CD14-positive monocyte (primary cell): ENCODE results near the gene SLC13A3. TPM values are rescaled to one million over a fixed set of nuclear protein-coding genes. Genes with fewer than 3 reads are reported as not detected.

Source experiments
- DNase-seq, 3 donors: peaks; one replicate each; pipeline ENCODE4 v3.0.0-alpha.2; 2011 to 2022
- H2AFZ ChIP-seq: 2 replicates; pipeline ENCODE4 v1.6.0; 2012; ENCODE audit warnings: mild to moderate bottlenecking, low read depth, low read length, inconsistent platforms; ENCODE audit not compliant: insufficient read depth, poor library complexity, severe bottlenecking
- H3K27ac ChIP-seq, 2 donors: 1 replicate in 1 of 2; 2 replicates in 1 of 2; pipeline ENCODE4 v1.5.1; 2012 to 2013; ENCODE audit warnings: low read length in 2 of 2, control low read depth in 1 of 2, inconsistent platforms in 1 of 2, low read depth in 1 of 2, mild to moderate bottlenecking in 1 of 2
- H3K27me3 ChIP-seq, 2 donors: one replicate each; pipeline versions ENCODE4 v1.6.0 to v1.6.1; 2011 to 2013; ENCODE audit warnings: low read length in 2 of 2; ENCODE audit not compliant: control insufficient read depth in 2 of 2, insufficient read depth in 2 of 2
- H3K36me3 ChIP-seq, 2 donors: replicated peaks in 1 of 2; 1 replicate in 1 of 2; 2 replicates in 1 of 2; pipeline versions ENCODE4 v1.5.1 to v1.6.1; 2012 to 2013; ENCODE audit warnings: low read length in 2 of 2, control low read depth in 1 of 2, inconsistent platforms in 1 of 2, mild to moderate bottlenecking in 1 of 2; ENCODE audit not compliant: insufficient read depth in 2 of 2, control insufficient read depth in 1 of 2
- H3K4me1 ChIP-seq, 2 donors: 1 replicate in 1 of 2; 2 replicates in 1 of 2; pipeline versions ENCODE4 v1.5.1 to v1.6.1; 2012 to 2013; ENCODE audit warnings: low read length in 2 of 2, control low read depth in 1 of 2, inconsistent platforms in 1 of 2, mild to moderate bottlenecking in 1 of 2, moderate library complexity in 1 of 2; ENCODE audit not compliant: insufficient read depth in 2 of 2, control insufficient read depth in 1 of 2
- H3K4me2 ChIP-seq: replicated peaks from 2 replicates; pipeline ENCODE3; 2012; ENCODE audit warnings: low read length, moderate library complexity, mild to moderate bottlenecking; ENCODE audit not compliant: poor library complexity, severe bottlenecking; ENCODE audit errors: extremely low read depth
- H3K4me3 ChIP-seq, 3 experiments: fragments of 200-600 bp in 1 of 3; sonication (generic) in 1 of 3; replicated peaks in 1 of 3; 1 replicate in 2 of 3; 2 replicates in 1 of 3; pipeline ENCODE4 v1.5.1; 2011 to 2013; ENCODE audit warnings: low read length in 3 of 3, mild to moderate bottlenecking in 3 of 3, control low read depth in 2 of 3, low read depth in 2 of 3, inconsistent platforms in 1 of 3, moderate library complexity in 1 of 3
- H3K79me2 ChIP-seq: 2 replicates; pipeline ENCODE4 v1.6.0; 2012; ENCODE audit warnings: mild to moderate bottlenecking, control low read depth, inconsistent platforms, low read length, moderate library complexity; ENCODE audit not compliant: insufficient read depth
- H3K9ac ChIP-seq: 2 replicates; pipeline ENCODE4 v1.6.0; 2017; ENCODE audit warnings: low read length, mild to moderate bottlenecking; ENCODE audit not compliant: insufficient read depth, poor library complexity, severe bottlenecking
- H3K9me3 ChIP-seq, 2 donors: replicated peaks in 1 of 2; 1 replicate in 1 of 2; 2 replicates in 1 of 2; pipeline versions ENCODE4 v1.5.1 to v1.6.1; 2012 to 2013; ENCODE audit warnings: low read length in 2 of 2, control low read depth in 1 of 2; ENCODE audit not compliant: control insufficient read depth in 1 of 2, insufficient read depth in 1 of 2
- H4K20me1 ChIP-seq: 2 replicates; pipeline ENCODE4 v1.6.0; 2012; ENCODE audit warnings: mild to moderate bottlenecking, low read length, control low read depth, moderate library complexity; ENCODE audit not compliant: insufficient read depth
- H3K27ac Mint-ChIP-seq, 7 donors: one replicate each; pipeline ENCODE4 v1.8.0; 2020; ENCODE audit warnings: mild to moderate bottlenecking in 7 of 7, mixed read lengths in 7 of 7, moderate library complexity in 6 of 7, inconsistent platforms in 2 of 7
- H3K27me3 Mint-ChIP-seq, 3 donors: one replicate each; pipeline ENCODE4 v1.8.0; 2021 to 2022; ENCODE audit warnings: low read depth in 3 of 3, mild to moderate bottlenecking in 3 of 3, mixed read lengths in 3 of 3, moderate library complexity in 3 of 3, inconsistent platforms in 1 of 3
- H3K36me3 Mint-ChIP-seq, 2 donors: one replicate each; pipeline ENCODE4 v1.8.0; 2020; ENCODE audit warnings: mixed read lengths in 2 of 2, inconsistent platforms in 1 of 2, mild to moderate bottlenecking in 1 of 2
- H3K4me1 Mint-ChIP-seq: one replicate; pipeline ENCODE4 v1.8.0; 2020; ENCODE audit warnings: mild to moderate bottlenecking, mixed read lengths
- H3K4me3 Mint-ChIP-seq, 2 donors: one replicate each; pipeline ENCODE4 v1.8.0; 2020; ENCODE audit warnings: mild to moderate bottlenecking in 2 of 2, mixed read lengths in 2 of 2, moderate library complexity in 1 of 2
- H3K9me3 Mint-ChIP-seq, 7 donors: one replicate each; pipeline ENCODE4 v1.8.0; 2020 to 2022; ENCODE audit warnings: mixed read lengths in 7 of 7, mild to moderate bottlenecking in 6 of 7, moderate library complexity in 6 of 7, inconsistent platforms in 2 of 7
- CTCF ChIP-seq: fragments of 200-600 bp; IDR thresholded peaks from one replicate; pipeline ENCODE4 v1.8.0; 2022; ENCODE audit warnings: antibody characterized with exemption, mild to moderate bottlenecking
- WGBS: methylation state at CpG from one replicate; pipeline ENCODE4 v1.1.5; 2013; ENCODE audit warnings: missing lambda C conversion rate; ENCODE audit not compliant: insufficient coverage; 5-methylcytosine and 5-hydroxymethylcytosine counted together
- intact Hi-C, 2 donors: fragments of 100-400 bp; cut with micrococcal nuclease; formaldehyde crosslinking; loops; one replicate each; pipeline versions ENCODE4 v1.15.0 to v1.15.1; 2023
- polyA plus RNA-seq, 3 donors: library from polyadenylated mRNA; depleted of rRNA in 1 of 3; unstranded in 2 of 3; stranded (reverse) in 1 of 3; fragments of 300-500 nt in 2 of 3; fragments of >200 nt in 1 of 3; fragmentation: Illumina TruSeq in 2 of 3; gene quantifications; 1 replicate in 2 of 3; 2 replicates in 1 of 3; pipeline ENCODE4 v1.2.3, GENCODE V29; 2012 to 2021

SLC13A3 gene
- polyA plus RNA-seq, 3 donors = 0.04 TPM; not detected in 2

- H3K9ac ChIP-seq = no peak overlapping the region
- H3K27me3 Mint-ChIP-seq = peaks cover 1 to 12% (median 10%) of the 10 kb centered on the region in 3 donors
- peaks cover 0 to 2% of the 10 kb centered on the region in 2 donors for H3K27me3 ChIP-seq
- H3K4me1 Mint-ChIP-seq = no peaks in the 10 kb centered on the region
- no peak overlapping the region for H2AFZ ChIP-seq
- TF ChIP-seq CTCF = no peak
- no peak overlapping the region for H3K27ac ChIP-seq
- H3K9me3 Mint-ChIP-seq = peaks cover 0 to 2% (median 0%) of the 10 kb centered on the region in 7 donors
- no peaks in the 10 kb centered on the region for H3K4me1 ChIP-seq
- H3K4me3 Mint-ChIP-seq = no peak overlapping the region
- no peak overlapping the region for H3K27ac Mint-ChIP-seq
- H3K79me2 ChIP-seq = no peaks in the 10 kb centered on the region
- 100% methylated on average over 4 of the region's 8 CpGs for WGBS
- no peaks in the 10 kb centered on the region for H3K36me3 Mint-ChIP-seq
- H3K36me3 ChIP-seq = no peaks in the 10 kb centered on the region
- intact Hi-C loops = no loop called here
- no peak for DNase-seq
- H3K9me3 ChIP-seq = no peaks in the 10 kb centered on the region
- H3K4me2 ChIP-seq = no peak overlapping the region
- H4K20me1 ChIP-seq = no peaks in the 10 kb centered on the region
- no peak overlapping the region for H3K4me3 ChIP-seq
Measured at GRCh38 chr20:46595933-46596332, 55.3 kb downstream of the SLC13A3 start.

GRCh38 chr20:46594725-46595124 lies 56.5 kb downstream of the SLC13A3 start:
- Histone ChIP-seq H3K9me3 (no peaks in the 10 kb centered on the region), H3K36me3 (no peaks in the 10 kb centered on the region), H2AFZ (no peak overlapping the region), H4K20me1 (no peaks in the 10 kb centered on the region), H3K27ac (no peak overlapping the region), H3K27me3 (peaks cover 0 to 2% of the 10 kb centered on the region in 2 donors), H3K9ac (no peak overlapping the region), H3K4me2 (no peak overlapping the region), H3K79me2 (no peaks in the 10 kb centered on the region), H3K4me1 (no peaks in the 10 kb centered on the region), H3K4me3 (no peak overlapping the region)
- 80% methylated on average over 1 of the region's 2 CpGs for WGBS
- Mint-ChIP-seq H3K36me3 (no peaks in the 10 kb centered on the region), H3K4me3 (no peak overlapping the region), H3K27ac (no peak overlapping the region), H3K4me1 (no peaks in the 10 kb centered on the region), H3K27me3 (peaks cover 0 to 12% (median 8%) of the 10 kb centered on the region in 3 donors), H3K9me3 (no peaks in the 10 kb centered on the region)
- intact Hi-C loops = no loop called here
- no peak for DNase-seq
- TF ChIP-seq CTCF = no peak
